ENCODE results near the gene TPCN1. TPM values are rescaled to one million over a fixed set of nuclear protein-coding genes. Genes with fewer than 3 reads are reported as not detected.

Gene TPCN1
- total RNA-seq, 1 donor from 2014 or later: 7.9 TPM

GRCh38 chr12:113214895-113215400 is 6.3 kb upstream of the TPCN1 start:
- DNase-seq: no peak
- no peak overlapping the region for H3K27ac Mint-ChIP-seq (ENCODE audit: unreplicated experiment)
- no peak for TF ChIP-seq CTCF (IDR thresholded peaks at IDR 0.05; ENCODE audit: partially characterized antibody, unreplicated experiment)

GRCh38 chr12:113216027-113216426 is 5.2 kb upstream of the TPCN1 start:
- Mint-ChIP-seq H3K4me3 (ENCODE audit: unreplicated experiment) (no peak overlapping the region), H3K27me3 (ENCODE audit: unreplicated experiment) (no peaks in the 10 kb centered on the region), H3K9me3 (ENCODE audit: unreplicated experiment) (no peaks in the 10 kb centered on the region), H3K4me1 (ENCODE audit: low read depth, unreplicated experiment) (peaks cover 3% of the 10 kb centered on the region), H3K36me3 (ENCODE audit: unreplicated experiment) (no peaks in the 10 kb centered on the region), H3K27ac (ENCODE audit: unreplicated experiment) (no peak overlapping the region)
- no peak for TF ChIP-seq CTCF (IDR thresholded peaks at IDR 0.05; ENCODE audit: partially characterized antibody, unreplicated experiment)
- no peak for DNase-seq

More at GRCh38 chr12:113214895-113215400, 6.3 kb upstream of the TPCN1 start:
- no peaks in the 10 kb centered on the region for H3K27me3 Mint-ChIP-seq (ENCODE audit: unreplicated experiment)
- no peaks in the 10 kb centered on the region for H3K9me3 Mint-ChIP-seq (ENCODE audit: unreplicated experiment)
- peaks cover 3% of the 10 kb centered on the region for H3K4me1 Mint-ChIP-seq (ENCODE audit: low read depth, unreplicated experiment)
- no peak overlapping the region for H3K4me3 Mint-ChIP-seq (ENCODE audit: unreplicated experiment)
- no peaks in the 10 kb centered on the region for H3K36me3 Mint-ChIP-seq (ENCODE audit: unreplicated experiment)

GRCh38 chr12:113220593-113221180 is 577 bp upstream of the TPCN1 start:
- DNase-seq: no peak
- Mint-ChIP-seq H3K27me3 (ENCODE audit: unreplicated experiment) (no peaks in the 10 kb centered on the region), H3K4me1 (ENCODE audit: low read depth, unreplicated experiment) (peaks cover 5% of the 10 kb centered on the region), H3K4me3 (ENCODE audit: unreplicated experiment) (peak overlapping the region; percentile 90), H3K36me3 (ENCODE audit: unreplicated experiment) (no peaks in the 10 kb centered on the region), H3K27ac (ENCODE audit: unreplicated experiment) (no peak overlapping the region), H3K9me3 (ENCODE audit: unreplicated experiment) (peaks cover 3% of the 10 kb centered on the region)
- TF ChIP-seq CTCF (IDR thresholded peaks at IDR 0.05; ENCODE audit: partially characterized antibody, unreplicated experiment): no peak

- Mint-ChIP-seq H3K4me3 (ENCODE audit: unreplicated experiment) (peak overlapping the region; percentile 90), H3K36me3 (ENCODE audit: unreplicated experiment) (no peaks in the 10 kb centered on the region), H3K27me3 (ENCODE audit: unreplicated experiment) (no peaks in the 10 kb centered on the region), H3K9me3 (ENCODE audit: unreplicated experiment) (peaks cover 3% of the 10 kb centered on the region), H3K4me1 (ENCODE audit: low read depth, unreplicated experiment) (peaks cover 5% of the 10 kb centered on the region), H3K27ac (ENCODE audit: unreplicated experiment) (peak overlapping the region; percentile 62)
- TF ChIP-seq CTCF (IDR thresholded peaks at IDR 0.05; ENCODE audit: partially characterized antibody, unreplicated experiment): no peak
- DNase-seq: peak; percentile 24
Observed at GRCh38 chr12:113221997-113222729, 899 bp downstream of the TPCN1 start.
